GM12801 (cell line): ENCODE data around the gene CCBE1.

Experiments
- TF ChIP-seq, protein P1 (sequence below): IDR thresholded peaks from one replicate; pipeline ENCODE4 v1.5.1; 2011; ENCODE audit warnings: control low read depth; ENCODE audit not compliant: insufficient read length; ENCODE audit errors: extremely low read depth

CCBE1 gene

GRCh38 chr18:59721931-59722330 lies 24.7 kb upstream of the CCBE1 start:
- TF ChIP-seq, protein P1, sequence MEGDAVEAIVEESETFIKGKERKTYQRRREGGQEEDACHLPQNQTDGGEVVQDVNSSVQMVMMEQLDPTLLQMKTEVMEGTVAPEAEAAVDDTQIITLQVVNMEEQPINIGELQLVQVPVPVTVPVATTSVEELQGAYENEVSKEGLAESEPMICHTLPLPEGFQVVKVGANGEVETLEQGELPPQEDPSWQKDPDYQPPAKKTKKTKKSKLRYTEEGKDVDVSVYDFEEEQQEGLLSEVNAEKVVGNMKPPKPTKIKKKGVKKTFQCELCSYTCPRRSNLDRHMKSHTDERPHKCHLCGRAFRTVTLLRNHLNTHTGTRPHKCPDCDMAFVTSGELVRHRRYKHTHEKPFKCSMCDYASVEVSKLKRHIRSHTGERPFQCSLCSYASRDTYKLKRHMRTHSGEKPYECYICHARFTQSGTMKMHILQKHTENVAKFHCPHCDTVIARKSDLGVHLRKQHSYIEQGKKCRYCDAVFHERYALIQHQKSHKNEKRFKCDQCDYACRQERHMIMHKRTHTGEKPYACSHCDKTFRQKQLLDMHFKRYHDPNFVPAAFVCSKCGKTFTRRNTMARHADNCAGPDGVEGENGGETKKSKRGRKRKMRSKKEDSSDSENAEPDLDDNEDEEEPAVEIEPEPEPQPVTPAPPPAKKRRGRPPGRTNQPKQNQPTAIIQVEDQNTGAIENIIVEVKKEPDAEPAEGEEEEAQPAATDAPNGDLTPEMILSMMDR, result no peak

GRCh38 chr18:59721211-59721610 lies 24.0 kb upstream of the CCBE1 start:
- TF ChIP-seq, protein P1, result no peak

DNA sequence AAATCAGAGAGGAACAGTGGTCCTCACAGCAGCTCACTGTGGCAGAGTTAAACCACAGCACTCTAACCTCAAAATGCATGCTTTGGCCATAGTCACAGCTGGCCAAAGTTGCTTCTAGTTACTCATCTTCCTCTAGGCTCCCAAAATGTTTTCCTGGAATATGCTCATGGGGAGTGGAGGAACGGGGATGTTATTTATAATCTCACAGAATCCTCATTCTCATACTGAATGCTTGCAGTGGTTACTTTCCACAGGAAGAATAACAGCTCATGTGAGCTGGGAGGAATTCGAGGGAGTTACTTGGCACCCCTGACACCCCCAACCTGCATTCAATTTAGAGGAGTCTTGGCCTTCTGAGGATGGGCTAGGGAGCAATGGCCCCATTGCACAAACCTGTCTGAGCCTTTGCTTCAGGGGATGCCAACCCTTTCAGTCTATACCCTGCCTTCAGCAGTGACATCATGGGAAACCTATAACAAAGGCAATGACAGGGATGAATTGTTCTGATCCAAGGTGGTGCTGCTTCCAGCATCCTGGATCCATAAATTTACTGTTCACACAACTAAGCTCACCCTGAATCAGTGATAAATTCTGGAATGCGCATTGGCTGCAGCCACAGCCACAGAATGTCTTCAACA lies 22.4 kb upstream of the CCBE1 start:
- TF ChIP-seq, protein P1, result no peak

GRCh38 chr18:59718464-59719157 lies 21.4 kb upstream of the CCBE1 start:
- TF ChIP-seq, protein P1, result no peak

- TF ChIP-seq, protein P1, result no peak
Measured at GRCh38 chr18:59718108-59718463, 20.9 kb upstream of the CCBE1 start.

DNA sequence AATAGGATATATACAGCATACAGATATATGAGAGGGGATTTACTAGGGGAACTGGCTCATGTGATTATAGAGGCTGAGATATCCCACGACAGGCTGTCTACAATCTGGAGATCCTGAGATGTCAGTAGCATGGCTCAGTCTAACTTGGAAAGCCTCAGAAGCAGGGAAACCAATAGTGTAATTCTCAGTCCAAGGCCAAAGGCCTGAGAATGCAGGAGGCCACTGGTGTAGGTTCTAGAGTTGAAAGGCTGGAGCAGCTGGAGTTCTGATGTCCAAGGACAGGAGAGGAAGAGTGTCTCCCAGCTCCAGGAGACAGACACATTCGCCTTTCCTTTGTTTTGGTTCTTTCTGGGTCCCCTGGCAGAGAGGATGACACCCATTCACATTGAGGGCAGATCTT lies 20.1 kb upstream of the CCBE1 start:
- TF ChIP-seq, protein P1, result no peak

DNA sequence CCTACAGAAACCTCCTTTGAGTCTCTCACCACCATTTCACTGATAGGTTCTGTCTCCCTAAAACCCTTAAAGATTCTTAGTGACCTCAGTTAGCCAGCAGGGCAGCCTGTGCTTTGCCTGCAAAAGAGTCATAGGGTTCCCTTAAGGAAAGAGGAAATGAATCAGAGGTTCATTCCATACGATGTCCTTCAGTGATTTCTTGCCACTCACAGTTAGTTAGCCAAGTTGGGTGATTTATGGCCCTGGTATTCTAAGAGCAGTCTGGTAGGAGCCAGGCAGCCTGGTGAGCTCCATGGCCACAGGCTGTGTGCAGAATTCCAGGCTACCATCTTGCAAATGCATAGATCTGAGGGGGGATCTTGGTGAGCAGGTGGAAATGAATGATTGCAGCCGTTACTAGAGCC lies 18.7 kb upstream of the CCBE1 start:
- TF ChIP-seq, protein P1, result no peak
